GM10248 (cell line): ENCODE results near the gene CD164.

Experiments used
- CTCF ChIA-PET: fragments of 300-600 bp; sonication (Branson Sonifier 250); formaldehyde crosslinking; extraction: SDS; loops from one replicate; lab custom pipeline; 2021; ENCODE audit warnings: antibody characterized with exemption; lab: Yijun Ruan, JAX
- POLR2A ChIA-PET: fragments of 350-650 bp; sonication (Branson Sonifier 250); formaldehyde crosslinking; extraction: SDS; loops from one replicate; lab custom pipeline; 2020; ENCODE audit warnings: antibody characterized with exemption; lab: Yijun Ruan, JAX
- DNase-seq: peaks from one replicate; pipeline ENCODE4 v3.0.0; 2012; ENCODE audit errors: extremely low spot score
- TF ChIP-seq, protein P1 (sequence below): IDR thresholded peaks from 2 replicates; pipeline ENCODE4 v1.5.1; 2012; ENCODE audit warnings: mild to moderate bottlenecking, low read depth; ENCODE audit errors: extremely low read depth, missing control alignments, control extremely low read depth

The CD164 gene

DNA sequence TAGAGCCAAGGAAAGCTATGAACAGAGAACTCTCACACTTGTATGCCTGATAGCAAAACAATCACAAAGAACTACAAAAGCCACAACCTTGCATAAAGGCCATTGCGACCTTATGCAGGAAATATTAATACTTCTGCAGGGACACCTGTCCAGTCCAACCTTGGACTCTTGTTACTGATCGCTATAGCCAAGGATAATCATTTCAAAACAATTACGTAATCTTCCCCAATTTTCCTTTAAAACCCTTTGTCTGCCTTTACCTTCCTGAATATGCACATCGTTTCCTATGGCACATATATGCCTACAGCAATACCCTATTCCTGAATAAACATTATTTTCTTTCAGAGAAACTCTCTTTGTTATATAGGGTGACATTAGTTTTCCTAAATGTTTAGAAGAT, 35.4 kb upstream of the CD164 start:
- no peak for DNase-seq
- ChIA-PET POLR2A (no interaction called here), CTCF (interaction anchor here (1.6 kb wide), 1 partner anchor 20 kb away, joined by 3 read pairs; no protein-coding TSS in a partner anchor)
- TF ChIP-seq, protein P1, sequence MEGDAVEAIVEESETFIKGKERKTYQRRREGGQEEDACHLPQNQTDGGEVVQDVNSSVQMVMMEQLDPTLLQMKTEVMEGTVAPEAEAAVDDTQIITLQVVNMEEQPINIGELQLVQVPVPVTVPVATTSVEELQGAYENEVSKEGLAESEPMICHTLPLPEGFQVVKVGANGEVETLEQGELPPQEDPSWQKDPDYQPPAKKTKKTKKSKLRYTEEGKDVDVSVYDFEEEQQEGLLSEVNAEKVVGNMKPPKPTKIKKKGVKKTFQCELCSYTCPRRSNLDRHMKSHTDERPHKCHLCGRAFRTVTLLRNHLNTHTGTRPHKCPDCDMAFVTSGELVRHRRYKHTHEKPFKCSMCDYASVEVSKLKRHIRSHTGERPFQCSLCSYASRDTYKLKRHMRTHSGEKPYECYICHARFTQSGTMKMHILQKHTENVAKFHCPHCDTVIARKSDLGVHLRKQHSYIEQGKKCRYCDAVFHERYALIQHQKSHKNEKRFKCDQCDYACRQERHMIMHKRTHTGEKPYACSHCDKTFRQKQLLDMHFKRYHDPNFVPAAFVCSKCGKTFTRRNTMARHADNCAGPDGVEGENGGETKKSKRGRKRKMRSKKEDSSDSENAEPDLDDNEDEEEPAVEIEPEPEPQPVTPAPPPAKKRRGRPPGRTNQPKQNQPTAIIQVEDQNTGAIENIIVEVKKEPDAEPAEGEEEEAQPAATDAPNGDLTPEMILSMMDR: no peak

DNA sequence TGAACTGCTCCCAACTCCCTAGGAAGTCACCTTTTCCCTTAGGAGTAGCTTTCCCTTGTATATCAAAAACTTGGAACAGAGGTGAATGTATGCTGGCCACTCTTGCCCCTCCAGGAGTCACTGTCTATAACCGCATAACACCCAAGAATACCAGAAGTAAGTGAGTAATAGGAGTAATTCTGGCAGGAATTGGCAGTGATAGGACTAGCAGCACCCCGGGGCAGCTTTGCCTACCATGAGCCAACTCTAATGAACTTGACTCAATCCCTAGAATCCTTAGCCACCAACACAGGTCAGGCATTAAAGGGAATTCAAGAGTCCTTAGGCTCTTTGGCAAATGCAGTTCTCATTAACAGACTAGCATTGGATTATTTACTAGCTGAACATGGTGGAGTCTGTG, 28.8 kb upstream of the CD164 start:
- ChIA-PET CTCF (interaction anchor here (1.3 to 2.2 kb wide), 3 partner anchors 7 to 223 kb away, joined by 5 to 10 read pairs (median 5); no protein-coding TSS in a partner anchor), POLR2A (no interaction called here)
- no peak for DNase-seq
- TF ChIP-seq, protein P1: no peak

DNA sequence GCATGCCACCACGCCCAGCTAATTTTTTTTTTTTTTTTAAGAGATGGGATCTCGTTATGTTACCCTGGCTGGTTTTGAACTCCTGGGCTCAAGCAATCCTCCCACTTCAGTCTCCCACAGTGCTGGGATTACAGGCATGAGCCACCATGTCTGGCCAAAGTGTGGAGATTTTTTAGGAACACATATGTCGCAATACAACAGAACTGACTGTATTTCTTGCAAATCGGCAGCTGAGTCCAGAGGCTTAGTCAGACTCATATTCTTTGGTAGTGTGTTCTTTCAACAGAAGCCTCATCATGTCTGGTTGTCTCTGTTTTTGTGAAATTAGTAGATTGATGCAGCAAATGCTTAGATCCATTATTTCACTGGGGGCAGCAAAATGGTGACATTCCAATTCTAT, 23.9 kb upstream of the CD164 start:
- CTCF ChIA-PET: interaction anchor here (3.6 kb wide), 1 partner anchor 21 kb away, joined by 11 read pairs; no protein-coding TSS in a partner anchor
- DNase-seq: no peak
- TF ChIP-seq, protein P1: no peak
- POLR2A ChIA-PET: no interaction called here

DNA sequence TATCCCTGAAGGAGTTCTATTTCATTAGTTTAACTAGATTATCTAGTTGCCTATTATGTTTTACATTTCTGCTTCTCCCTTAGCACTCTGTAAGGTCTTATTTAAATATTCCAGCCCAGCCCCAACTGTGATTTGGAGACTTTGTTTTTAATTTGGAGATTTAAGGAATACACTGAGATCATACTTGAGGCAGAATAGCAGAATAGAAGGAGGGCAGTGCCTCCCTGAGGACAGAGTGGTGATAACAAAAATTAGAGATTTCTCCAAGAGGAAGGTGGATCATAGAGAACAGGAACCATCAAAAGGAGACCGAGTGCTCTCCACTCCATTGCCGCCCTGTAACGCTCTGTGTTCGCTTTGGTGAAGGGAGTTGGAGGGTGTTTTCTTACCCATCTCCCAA, 14.8 kb upstream of the CD164 start:
- no peak for DNase-seq
- POLR2A ChIA-PET: no interaction called here
- CTCF ChIA-PET: interaction anchor here (1.0 to 4.4 kb wide), 4 partner anchors 8 to 34 kb away, joined by 3 to 41 read pairs (median 5); partner anchors contain the start of gene CD164
- TF ChIP-seq, protein P1: no peak

DNA sequence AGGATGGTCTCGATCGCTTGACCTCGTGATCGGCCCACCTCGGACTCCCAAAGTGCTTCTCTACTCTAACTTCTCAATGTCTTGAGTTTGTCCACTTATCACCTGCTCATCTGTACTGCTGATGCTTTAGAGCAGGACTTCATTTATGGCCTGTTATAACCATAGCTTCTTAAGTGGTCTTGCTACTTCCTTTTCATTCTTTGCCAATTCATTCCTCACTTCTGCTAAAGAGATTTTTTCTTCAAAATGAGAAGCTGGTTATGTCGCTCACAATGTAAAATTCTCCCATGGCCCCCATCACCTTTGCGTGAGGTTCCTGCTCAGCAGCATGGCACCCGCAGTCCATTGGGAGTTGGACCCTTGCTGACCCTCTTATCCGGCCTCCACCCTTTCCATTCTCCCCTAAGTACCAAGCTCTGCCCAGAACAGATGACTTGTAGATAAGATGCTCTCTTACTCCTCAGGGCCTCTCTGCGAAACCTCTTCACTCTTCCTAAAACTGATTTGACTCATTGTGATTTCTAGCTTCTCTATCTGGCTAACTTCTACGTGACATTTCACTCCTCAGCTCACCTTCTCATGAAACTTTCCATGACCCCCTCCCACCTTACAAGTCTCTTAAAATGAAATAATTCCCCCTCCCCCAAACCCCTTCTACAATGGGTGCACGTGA, 13.9 kb upstream of the CD164 start:
- TF ChIP-seq, protein P1: no peak
- ChIA-PET POLR2A (no interaction called here), CTCF (interaction anchor here (0.9 to 4.4 kb wide), 4 partner anchors 9 to 209 kb away, joined by 3 to 41 read pairs (median 5); partner anchors contain the start of gene CD164)
- DNase-seq: no peak

DNA sequence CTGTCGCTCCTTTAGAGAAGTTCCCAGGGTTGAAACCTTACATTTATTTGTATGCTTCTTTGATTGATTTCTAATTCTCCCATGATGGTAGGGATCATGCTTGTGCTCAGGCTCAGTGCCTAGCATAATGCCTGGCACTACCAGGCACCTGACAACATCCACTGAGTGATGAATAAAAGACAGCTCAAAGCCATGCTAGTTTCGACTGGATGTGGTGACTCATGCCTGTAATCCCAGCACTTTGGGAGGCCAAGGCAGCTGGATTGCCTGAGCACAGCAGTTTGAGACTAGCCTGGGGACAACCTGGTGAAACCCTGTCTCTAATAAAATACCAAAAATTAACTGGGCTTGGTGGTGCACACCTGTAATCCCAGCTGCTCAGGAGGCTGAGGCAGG, 11.6 kb upstream of the CD164 start:
- TF ChIP-seq, protein P1: no peak
- CTCF ChIA-PET: interaction anchor here (0.9 to 4.4 kb wide), 4 partner anchors 10 to 207 kb away, joined by 3 to 41 read pairs (median 4); partner anchors contain the start of gene CD164
- POLR2A ChIA-PET: no interaction called here
- DNase-seq: no peak
